ENCODE measurements around the gene JPT1.

The JPT1 gene

DNA sequence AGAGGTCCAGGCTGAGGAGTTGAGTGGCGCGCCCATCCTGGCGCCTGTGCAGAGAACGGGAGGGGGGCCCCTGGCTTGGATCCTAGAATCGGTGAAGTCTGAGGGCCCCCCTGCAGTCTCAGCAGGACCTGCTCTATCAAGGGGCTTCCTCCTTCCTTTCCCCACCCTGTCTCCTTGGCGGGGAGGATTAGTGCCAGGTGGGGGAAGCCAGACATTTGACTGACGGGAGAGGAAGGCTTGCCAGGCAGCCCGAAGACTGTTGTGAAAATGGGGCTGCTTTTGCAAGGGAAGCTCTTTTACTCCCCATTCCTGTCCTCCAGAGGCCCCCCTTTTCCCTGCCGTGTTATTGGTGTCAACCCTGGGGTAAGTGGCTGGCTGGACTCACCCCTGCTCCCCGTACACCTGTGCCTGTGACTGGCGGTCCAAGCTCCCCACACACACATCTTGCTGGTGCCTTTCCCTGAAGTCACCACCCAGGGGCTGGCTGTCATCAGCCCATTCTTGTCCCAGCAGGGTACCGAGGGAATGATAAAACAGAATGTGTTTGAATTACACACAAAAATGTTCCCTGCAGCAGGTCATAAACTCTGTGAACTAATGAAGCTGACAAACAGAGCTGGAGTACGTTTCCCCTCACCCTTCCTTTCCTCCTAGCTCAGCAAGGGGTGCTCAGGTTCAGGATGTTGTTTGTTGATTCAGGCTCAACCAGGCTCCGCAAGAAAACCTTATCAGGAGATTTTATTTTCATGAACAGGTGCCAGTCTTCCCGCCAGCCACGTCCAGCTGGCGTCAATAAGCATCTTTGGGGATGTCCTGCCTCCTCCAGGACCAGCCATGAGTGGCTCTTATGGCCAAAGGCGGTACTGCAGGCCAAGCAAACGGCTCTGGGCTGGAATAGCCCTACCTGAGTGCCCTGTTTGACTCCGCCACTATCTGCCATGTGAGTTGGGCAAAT, 48.9 kb downstream of the JPT1 start:
- DNase-seq (ENCODE audit: low read depth) = peak; percentile 30
- no peak overlapping the region for H3K4me3 ChIP-seq (ENCODE audit: low read length)
- peak; percentile 69 for TF ChIP-seq CTCF (conservative IDR thresholded peaks at IDR 0.05; ENCODE audit: low read length)

- H3K4me3 ChIP-seq (ENCODE audit: low read length) = no peak overlapping the region
- DNase-seq (ENCODE audit: low read depth) = no peak
- no peak for TF ChIP-seq CTCF (conservative IDR thresholded peaks at IDR 0.05; ENCODE audit: low read length)
Observed at GRCh38 chr17:75103601-75104554, 50.4 kb downstream of the JPT1 start.

DNA sequence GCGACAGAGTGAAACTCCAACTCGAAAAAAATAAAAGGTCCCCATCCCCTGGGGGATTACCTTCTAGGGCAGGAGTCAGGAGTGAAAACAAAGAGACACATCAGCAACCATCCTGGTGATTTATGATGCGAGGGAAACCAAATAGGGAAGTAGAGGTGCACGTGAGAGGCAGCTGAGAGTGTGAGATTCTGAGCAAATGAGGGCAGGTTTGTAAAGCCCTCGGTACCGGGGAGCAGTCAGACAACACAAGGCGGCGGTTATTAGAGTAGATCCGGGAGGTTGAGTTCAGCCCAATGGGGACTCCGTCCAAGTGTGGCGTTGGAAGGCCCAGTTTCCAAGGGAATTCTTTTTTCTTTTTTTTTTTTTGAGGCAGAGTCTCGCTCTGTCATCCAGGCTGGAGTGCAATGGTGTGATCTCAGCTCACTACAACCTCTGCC, 51.9 kb downstream of the JPT1 start:
- no peak for DNase-seq (ENCODE audit: low read depth)
- no peak overlapping the region for H3K4me3 ChIP-seq (ENCODE audit: low read length)
- TF ChIP-seq CTCF (conservative IDR thresholded peaks at IDR 0.05; ENCODE audit: low read length) = no peak

- no peak for DNase-seq (ENCODE audit: low read depth)
- TF ChIP-seq CTCF (conservative IDR thresholded peaks at IDR 0.05; ENCODE audit: low read length) = no peak
- no peak overlapping the region for H3K4me3 ChIP-seq (ENCODE audit: low read length)
Observed at GRCh38 chr17:75099881-75100595, 54.3 kb downstream of the JPT1 start.

DNA sequence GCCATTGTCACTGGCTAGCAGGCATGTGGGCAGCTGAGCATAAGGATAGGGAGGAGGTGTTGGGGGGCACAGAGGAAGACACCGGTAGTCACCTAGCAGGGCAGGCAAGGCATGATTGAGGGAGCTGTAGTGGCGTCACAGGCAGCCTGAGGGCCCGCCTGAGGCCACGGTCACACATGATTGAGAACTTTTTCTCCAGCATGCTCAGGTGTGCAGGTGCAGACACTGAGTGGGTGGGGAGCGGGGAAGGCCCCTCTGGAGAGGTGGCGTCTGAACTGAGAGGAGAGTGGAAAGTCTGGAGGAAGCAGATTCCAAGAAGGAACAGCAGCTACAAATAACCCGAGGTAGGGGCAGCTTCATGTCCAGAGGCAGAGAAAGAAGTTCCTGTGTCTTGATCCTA, 55.5 kb downstream of the JPT1 start:
- no peak overlapping the region for H3K4me3 ChIP-seq (ENCODE audit: low read length)
- no peak for DNase-seq (ENCODE audit: low read depth)
- no peak for TF ChIP-seq CTCF (conservative IDR thresholded peaks at IDR 0.05; ENCODE audit: low read length)

DNA sequence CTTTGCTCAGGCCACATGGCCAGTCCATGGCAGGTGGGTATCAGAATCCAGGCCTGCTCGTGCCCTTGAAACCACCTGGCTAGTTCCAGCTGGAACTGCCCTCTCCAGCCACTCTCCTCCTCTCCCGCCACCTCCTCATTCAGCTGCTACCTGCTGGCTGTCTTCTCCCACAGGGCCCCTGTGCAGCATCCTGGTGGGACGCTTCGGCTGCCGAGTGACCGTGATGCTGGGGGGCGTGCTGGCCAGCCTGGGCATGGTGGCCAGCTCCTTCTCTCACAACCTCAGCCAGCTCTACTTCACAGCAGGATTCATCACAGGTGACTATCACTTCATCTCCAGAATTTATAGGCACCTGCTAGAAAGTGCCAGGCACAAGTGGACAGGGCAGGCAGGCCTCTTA, 56.4 kb downstream of the JPT1 start:
- TF ChIP-seq CTCF (conservative IDR thresholded peaks at IDR 0.05; ENCODE audit: low read length) = no peak
- DNase-seq (ENCODE audit: low read depth) = no peak
- no peak overlapping the region for H3K4me3 ChIP-seq (ENCODE audit: low read length)
